Esophagus squamous epithelium (tissue), 4 donors: Measurements from ENCODE around the gene STRADA.

Source experiments
- CTCF ChIP-seq, 6 experiments: fragments of 450-650 bp in 4 of 6; fragments of 200-600 bp in 2 of 6; sonication (generic) in 2 of 6; IDR thresholded peaks; one replicate each; pipeline ENCODE4 v1.5.1; 2016 to 2019; ENCODE audit warnings: antibody characterized with exemption in 6 of 6, mild to moderate bottlenecking in 4 of 6, moderate library complexity in 4 of 6
- POLR2A ChIP-seq, 4 donors: fragments of 450-650 bp; IDR thresholded peaks; one replicate each; pipeline ENCODE4 v1.6.1; 2017; ENCODE audit warnings: antibody characterized with exemption in 4 of 4, mild to moderate bottlenecking in 4 of 4, moderate library complexity in 3 of 4

- TF ChIP-seq POLR2A (IDR thresholded peaks at IDR 0.05) (no peak), CTCF (IDR thresholded peaks at IDR 0.05) (no peak)
These were observed 62.4 kb downstream of the STRADA start for GRCh38 chr17:63679214-63679613.
